ENCODE data around the gene EGLN3.
A peak's percentile ranks its signal among the peaks of the same experiment; 100 is the strongest.
"Not testable (repeated sequence)": the region's sequence is repeated elsewhere in the genome, so short reads cannot be mapped to it uniquely, and the experiment has no call there.

Gene EGLN3

DNA sequence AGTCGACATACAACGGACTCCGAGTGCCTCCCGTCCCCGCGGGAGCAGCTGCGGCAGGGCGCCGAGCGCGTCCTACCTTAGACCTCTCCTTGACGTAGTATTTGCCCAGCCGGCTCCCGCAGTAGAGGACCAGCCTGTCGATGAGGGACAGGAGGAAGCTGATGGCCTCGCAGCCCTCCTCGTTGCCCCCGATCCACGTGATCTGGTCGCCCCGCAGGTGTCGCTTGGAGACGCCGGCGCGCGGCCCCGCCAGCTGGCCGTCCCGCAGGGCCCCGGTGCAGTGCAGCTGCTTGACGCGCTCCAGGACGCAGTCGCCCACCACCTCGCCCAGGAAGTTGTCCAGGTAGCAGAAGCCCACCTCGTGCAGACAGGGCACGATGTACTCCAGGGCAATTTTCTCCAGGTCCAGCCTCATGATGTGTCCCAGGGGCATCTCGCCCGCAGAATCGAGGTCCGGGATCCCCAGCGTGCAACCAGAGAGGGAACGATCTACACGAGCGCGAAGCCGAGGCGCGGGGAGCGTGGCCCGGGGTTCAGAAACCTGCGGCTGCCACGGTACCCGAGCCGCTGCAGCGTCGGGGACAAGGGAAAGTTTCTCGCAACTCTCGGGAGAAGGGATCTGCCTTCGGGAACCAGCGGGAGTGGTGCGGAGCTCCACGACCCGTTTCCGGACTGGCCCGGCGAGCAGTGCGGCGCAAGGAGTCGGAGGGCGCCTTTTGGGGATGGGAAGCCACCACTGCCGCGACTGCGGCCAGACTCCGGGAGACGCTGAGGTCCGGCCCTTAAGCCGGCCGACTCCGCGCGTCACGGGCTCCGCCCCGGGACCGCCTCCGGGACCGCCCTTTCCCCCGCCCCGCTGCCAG, at the start of gene EGLN3:
TSS of gene EGLN3 (minus strand) at position 755 of the 863 bp plus-strand sequence. CDS start at position 433, 322 bp downstream.
- DNase-seq (ENCODE audit: extremely low read depth in 1 of 2, low read depth in 1 of 2), result peak in 1 of 2 donors; percentile 14

DNA sequence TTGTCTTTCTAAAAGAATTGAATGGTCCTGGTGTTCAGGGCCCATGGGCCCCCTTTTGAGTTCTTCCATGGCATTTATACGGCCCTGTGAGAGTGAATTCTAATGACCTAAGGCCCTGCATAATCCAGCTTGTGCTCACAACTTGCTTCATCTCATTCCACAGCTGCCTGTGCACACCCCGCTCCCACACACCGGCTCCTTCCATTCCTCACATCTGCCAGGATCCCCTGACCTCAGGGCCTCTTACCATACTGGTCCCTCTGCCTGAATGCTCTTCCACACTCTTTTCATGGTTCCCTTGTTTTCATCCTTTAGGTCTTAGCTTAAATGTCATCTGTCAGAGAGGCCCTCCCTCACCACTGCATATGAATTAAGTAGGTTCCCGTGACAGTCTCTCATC, 49.5 kb upstream of the EGLN3 start:
- no peak for DNase-seq (ENCODE audit: extremely low read depth in 1 of 2, low read depth in 1 of 2)

DNA sequence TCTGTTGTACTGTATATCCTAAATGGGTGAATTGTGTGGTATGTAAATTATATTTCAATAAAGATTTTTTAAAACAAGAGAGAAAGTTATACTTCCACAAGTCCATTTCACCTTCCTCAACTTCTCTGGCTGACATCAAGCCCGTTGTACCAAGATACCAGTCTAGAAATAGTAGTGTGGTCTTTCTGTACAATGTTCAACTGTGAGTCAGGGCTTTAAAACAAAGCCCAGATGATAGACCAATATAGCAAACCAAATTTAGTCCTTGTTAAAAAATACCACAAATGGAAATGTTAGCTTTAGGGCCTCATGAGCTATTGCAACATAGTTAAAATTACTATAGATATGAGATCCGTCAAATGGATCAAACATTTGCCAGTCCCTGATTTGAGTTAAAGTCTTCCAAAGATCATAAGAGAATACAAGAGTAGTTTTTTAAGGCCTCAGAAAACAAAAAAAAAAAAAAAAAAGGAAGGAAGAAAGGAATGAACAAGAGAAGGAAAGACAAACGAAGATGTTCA, 49.0 kb upstream of the EGLN3 start:
- no peak for DNase-seq (ENCODE audit: extremely low read depth in 1 of 2, low read depth in 1 of 2)

DNA sequence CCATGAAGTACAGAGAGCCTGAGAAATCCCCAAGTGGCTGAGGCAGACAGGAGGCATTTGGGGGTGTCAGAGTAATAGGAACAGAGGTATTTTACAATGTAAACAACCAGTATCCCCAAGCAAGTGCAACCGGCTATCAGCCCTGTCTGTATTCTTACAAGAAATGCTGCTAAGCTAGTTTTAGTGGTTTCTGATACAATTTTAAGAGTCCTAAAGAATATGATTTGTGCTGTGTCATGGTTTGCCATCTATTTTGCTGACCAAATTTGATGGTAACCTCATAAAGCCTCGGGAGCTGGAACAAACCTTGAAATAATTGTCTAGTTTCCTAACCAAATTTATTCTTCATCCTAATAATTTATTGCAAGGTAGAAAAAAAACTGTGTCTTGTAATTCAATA, 46.7 kb upstream of the EGLN3 start:
- no peak for DNase-seq (ENCODE audit: extremely low read depth in 1 of 2, low read depth in 1 of 2)

DNA sequence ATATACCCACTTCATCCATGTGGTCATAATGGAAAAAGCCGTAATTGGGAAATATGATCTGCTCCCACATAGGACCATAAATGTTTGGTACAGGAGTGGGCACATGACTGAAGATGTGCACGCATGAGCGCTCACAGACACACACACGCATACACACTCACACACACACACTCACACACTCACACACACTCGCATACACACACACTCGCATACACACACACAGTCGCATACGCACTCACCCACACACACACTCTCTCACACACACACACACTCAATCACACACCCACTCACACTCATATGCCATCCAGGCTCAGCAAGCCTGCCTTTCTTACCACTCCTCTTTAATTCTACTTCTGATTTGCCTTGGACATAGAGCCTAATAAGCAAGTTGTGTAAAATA, 45.6 kb upstream of the EGLN3 start:
- no peak for DNase-seq (ENCODE audit: extremely low read depth in 1 of 2, low read depth in 1 of 2)

DNA sequence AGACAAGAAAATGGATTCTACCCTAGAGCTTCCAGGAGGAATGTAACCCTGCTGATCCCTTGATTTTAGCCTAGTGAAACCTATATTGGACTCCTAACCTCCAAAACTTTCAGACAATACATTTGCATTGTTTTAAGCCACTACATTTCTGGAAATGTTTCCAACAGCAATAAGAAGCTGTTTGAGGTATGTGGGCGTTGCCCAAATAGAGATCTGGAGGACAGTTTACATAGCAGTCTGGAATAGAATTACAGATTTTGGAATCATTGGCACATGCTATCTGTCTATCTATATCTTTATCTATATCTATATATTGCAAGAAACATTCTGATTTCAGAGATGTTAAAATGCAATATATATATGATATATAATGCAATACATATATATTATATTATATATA, 42.4 kb upstream of the EGLN3 start:
- DNase-seq (ENCODE audit: extremely low read depth in 1 of 2, low read depth in 1 of 2), result no peak

DNA sequence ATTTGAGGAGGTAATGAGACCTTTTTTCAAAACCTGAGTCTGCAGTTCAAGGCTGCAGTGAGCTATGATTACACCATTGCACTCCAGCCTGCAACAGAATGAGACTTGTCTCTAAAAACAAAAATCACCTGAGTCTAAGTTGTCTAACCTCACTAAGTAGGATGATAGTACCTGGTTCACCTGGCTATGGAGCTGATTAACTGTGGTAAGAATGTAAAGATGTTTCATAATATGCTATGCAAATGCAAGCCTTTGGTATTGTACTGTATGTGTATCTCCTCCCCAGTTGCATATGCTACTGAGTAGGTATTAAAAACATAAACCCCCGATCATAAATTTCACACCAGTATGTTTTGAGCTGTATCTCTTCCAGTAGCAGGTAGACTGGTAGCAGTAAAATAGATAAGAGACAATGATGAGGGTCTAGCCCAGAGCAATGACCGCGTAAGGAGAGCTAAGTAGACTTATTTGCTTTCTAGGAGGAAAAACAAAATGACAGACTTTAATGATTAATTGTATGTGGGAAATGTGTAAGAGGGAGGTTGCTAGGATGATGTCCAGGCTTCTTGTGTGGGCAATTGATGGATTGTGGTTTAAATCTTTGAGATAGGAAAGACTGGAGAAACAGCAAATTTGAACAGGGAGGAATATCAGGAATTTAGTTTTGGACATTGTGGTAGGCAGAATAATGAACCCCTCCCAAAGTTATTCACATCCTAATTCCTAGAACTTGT, 41.6 kb upstream of the EGLN3 start:
- DNase-seq (ENCODE audit: extremely low read depth in 1 of 2, low read depth in 1 of 2), result no peak

DNA sequence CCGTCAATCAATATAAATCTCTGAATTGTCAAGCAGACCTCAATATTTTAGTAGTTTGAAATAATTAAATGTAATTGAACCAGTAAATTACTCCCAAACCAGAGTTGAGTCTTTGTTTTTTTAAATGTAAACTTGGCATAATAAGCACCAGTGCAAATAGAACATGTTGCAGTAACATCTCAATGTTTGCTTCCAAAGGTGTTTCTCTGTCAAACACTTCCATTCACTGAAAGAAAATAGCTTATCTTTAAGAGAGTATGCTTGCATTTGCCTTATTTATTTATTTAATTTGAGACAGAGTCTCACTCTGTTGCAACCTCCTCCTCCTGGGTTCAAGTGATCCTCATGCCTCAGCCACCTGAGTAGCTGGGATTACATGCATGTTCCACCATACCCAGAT, 39.9 kb upstream of the EGLN3 start:
- no peak for DNase-seq (ENCODE audit: extremely low read depth in 1 of 2, low read depth in 1 of 2)

DNA sequence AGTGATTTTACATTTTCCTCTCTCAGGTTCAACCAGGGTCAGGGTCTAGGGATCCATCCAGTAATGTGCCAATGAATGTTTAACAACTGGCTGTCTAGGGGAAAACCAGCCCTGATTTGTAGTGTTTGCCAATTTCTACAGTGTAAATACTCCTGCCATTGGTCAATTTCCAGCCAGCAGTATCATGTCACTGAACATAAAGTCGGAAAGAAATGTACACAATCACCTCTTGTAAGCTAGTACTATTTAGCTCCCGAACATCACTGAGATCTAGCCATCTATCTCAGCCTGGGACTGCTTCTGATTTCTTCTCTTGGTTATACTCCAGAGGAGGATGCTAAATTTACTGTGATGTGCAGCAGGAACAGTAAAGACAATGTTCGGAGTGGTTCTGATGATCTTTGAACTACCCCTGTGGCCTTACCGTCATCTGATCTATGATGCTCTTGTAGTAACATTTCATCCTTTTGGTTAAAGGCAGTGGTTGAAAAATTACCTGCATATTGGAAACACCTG, 36.7 kb upstream of the EGLN3 start:
- DNase-seq (ENCODE audit: extremely low read depth in 1 of 2, low read depth in 1 of 2), result no peak

DNA sequence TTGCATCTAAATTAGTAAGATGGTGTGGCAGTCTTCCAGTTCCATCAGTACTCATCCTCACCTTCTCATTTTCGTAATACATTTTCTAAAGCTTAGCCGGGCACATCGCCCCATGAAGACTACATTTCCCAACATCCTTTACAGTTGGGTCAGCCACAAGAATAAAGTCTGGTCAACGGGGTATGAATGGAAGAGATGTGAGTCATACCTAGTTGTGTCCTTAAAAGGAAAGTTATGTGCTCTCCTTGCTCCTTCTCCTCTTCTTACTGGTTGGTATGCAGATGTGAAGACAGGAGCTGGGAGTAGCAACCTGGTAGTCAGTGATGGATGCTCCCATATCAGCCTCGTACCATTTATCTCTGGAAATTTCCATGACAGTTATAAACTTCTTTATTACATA, 35.9 kb upstream of the EGLN3 start:
- no peak for DNase-seq (ENCODE audit: extremely low read depth in 1 of 2, low read depth in 1 of 2)

DNA sequence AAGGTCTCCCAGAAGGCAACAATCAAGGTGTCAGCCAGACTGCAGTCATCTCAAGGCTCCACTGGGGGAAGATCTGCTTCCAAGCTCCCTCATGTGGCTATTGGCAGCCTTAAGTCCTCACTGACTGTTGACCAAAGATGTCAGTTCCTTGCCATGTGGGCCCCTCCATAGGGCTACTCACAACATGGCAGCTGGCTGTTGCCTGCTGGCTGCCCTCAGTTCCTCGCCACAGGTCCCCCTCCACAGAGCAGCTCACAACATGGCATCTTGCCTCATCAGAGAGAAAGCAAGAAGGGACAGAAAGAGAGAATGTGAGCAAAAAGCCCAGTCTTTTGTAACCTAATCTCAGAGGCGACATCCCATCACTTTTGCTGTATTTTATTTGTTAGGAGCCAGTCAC, 34.4 kb upstream of the EGLN3 start:
- DNase-seq (ENCODE audit: extremely low read depth in 1 of 2, low read depth in 1 of 2), result no peak

DNA sequence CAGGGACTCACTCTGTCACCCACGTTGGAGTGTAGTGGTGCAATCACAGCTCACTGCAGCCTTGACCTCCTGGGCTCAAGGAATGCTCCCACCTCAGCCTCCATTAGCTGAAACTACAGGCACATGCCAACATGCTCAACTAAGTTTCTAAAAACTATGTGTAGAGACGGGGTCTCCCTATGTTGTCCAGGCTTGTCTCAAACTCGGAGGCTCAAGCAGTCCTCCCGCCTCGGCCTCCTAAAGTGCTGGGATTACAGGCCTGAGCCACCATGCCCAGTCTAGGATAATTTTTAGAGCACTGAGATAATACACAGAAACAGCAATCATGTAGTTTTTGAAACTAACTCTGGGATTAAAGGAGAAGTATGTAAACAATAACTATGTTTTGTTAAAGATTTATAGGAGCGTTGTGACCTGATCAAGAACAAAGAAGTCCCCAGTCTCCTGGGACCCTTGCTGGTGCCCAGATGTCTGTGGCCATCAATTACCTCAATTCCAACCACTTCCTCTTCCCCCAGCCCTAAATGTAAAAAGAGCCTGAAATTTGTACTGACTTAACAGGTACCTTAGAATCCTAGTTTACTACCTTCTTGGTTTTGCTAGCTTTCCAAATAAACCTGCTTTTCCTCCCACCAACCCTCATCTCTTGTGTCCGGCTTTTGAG, 28.9 kb upstream of the EGLN3 start:
- DNase-seq (ENCODE audit: extremely low read depth in 1 of 2, low read depth in 1 of 2), result no peak

DNA sequence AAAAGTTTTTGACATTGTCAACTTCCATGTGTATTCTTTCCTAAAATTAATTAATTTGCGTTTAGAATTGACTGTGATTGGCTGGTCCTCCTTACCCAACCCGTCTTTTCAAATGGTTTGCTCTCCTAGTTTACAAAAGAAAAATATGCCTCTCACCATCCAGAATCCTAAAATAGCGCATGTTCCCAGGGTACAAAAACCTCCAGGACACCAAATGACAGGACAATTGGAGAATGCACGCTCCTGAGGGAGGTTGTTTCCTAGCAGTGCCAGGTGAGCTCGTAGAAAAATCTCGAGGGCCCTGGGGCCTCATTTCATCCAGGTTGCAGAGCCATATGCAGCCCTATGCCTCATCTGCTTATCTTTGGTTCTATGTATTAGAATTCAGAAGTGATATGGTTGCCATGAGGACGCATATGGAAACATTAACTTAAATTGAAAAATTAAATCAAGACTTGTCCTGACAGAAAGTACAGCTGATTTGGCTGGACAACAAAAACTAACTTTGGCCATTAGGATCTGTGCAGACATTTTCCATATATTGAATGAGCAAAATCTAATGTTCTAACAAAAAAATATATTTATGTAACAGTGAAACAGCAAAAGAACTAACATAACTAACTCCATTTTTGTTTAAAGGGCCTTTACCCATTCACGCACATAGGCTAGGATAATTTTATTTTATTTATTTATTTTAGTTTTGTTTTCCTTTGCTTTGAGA, 28.2 kb upstream of the EGLN3 start:
- no peak for DNase-seq (ENCODE audit: extremely low read depth in 1 of 2, low read depth in 1 of 2)

DNA sequence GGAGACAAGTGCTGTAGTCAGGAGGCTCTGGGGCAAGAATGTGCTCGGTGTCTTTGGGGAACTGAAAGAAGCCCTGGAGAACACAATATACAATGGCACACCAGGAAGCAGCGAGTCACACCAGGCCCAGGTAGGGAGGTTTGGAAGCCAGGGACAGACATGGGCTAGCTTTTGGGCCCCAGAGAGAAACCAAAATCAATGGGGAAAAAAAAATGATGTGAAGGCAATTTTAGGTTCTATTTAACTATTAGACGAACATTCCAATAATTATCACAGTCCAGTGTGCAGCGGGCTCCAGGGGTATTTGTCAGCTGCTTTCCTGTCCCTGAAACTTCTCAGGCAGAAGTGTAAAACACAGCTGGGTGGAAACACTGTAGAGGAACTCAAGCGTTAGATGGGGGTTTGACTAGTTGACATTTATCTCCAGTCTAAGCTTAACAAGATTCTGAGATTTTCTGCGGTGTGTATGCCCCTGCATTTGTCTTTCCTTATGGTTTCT, 21.8 kb upstream of the EGLN3 start:
- no peak for DNase-seq (ENCODE audit: extremely low read depth in 1 of 2, low read depth in 1 of 2)

DNA sequence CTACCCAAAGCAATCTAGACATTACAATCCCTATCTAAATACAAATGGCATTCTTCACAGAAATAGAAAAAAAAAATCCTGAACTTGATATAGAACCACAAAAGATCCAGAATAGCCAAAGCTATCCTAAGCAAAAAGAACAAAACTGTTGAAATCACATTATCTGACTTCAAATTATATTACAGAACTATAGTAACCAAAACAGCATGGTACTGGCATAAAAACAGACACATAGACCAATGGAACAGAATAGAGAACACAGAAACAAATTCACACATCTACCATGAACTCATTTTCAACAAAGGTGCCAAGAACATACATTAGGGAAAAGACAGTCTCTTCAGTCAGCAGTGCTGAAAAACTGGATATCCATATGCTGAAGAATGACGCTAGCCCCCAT, 19.0 kb upstream of the EGLN3 start:
- DNase-seq (ENCODE audit: extremely low read depth in 1 of 2, low read depth in 1 of 2), result not testable (repeated sequence)

DNA sequence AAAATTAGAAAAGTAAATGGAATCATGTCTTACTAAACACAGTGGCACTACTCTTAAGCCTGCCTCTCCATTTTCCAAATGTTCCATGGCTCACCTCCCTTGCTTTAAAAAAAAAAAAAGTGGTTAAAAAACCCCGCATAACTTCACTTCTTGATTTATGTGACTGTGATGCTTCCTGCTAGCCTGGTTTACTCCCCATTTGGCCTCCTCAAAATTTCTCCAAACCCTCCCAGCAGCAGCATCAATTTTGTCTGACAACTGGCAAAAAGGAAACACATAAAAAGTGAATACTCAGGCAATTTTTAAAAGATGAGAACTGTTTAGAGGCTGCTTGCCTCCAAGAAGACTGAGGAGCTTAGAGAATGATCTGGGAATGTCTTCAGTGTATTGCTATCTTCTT, 17.8 kb upstream of the EGLN3 start:
- no peak for DNase-seq (ENCODE audit: extremely low read depth in 1 of 2, low read depth in 1 of 2)

DNA sequence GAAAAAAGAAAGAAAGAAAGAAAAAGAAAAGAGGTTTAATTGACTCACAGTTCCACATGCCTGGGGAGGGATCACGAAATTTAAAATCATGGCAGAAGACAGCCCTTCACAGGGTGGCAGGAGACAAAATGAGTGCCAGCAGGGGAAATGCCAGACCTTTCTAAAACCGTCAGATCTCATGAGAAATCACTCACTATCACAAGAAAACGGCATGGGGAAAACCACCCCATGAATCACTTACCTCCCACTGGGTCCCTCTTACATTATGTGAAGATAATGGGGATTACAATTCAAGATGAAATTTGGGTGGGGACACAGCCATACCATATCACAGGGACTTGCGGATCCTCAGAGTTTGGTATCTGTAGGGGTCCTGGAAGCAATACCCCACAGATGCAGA, 16.3 kb upstream of the EGLN3 start:
- no peak for DNase-seq (ENCODE audit: extremely low read depth in 1 of 2, low read depth in 1 of 2)

DNA sequence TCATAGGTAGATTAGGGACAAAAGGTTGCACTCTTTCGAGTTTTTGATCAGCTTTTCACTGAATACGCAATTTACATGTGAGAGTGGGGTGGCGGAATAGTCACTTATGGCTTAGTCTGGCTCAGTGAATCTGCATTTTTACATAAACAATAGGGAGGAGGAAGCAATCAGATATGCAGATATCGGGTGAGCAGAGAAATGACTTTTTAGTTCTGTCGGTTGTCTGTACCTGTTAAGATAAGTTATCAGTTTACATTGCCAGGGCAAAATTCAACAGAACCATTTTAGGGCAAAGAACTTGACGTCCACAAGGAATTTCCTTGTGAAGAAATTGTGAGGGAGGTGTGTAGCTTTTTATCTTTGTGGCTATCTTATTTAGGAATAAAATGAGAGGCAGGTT, 15.4 kb upstream of the EGLN3 start:
- DNase-seq (ENCODE audit: extremely low read depth in 1 of 2, low read depth in 1 of 2), result no peak

DNA sequence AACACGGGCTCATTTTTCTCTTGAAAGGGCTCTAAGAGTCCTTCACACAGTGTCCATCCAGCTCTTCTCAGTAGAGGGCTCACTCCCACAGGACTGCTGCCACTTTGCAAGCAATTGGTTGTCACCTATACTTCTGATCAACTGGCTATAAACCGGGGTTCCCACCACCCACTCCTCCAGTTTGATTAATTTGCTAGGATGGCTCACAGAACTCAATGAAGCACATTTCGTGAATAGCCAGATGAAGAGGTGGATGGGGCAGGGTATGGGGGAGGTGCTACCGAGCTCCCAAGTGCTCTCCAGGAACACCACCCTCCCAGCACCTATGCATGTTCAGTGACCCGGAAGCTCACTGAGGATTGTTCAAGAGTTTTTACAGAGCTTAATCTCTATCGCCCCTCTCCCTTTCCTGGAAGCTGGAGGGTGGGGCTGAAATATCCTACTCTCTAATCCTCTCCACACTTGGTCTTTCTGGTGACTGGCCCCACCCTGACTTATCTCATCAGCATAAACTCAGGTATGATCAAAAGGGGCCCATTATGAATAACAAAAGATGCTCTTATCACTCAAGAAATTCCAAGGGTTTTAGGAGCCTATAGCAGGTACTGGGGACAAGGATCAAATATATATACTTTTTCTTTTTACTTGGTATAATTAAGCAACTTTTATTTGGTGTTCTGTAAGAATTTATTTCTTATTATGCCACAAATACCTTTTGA, 13.9 kb upstream of the EGLN3 start:
- no peak for DNase-seq (ENCODE audit: extremely low read depth in 1 of 2, low read depth in 1 of 2)

DNA sequence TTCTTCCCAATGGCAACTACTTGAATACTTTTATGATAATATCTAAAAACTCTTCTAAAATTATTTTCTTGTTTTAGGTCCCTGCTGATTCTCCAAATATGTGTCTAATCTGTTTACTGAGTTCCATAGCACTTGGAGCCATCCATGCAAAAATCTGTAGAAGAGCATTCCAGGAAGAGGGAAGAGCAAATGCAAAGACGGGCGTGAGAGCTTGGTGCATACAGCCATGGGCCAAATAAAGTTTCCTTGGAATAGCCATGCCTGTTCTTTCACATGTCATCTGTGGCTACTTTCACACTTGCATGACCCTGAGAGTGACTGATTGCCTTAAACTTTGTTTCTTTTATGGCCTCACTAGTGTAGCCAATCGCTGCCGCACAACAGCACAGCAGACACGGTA, 13.0 kb upstream of the EGLN3 start:
- DNase-seq (ENCODE audit: extremely low read depth in 1 of 2, low read depth in 1 of 2), result no peak

All from activated CD8-positive, alpha-beta memory T cell treated with anti-CD3 and anti-CD28 coated beads for 1 hour (primary cell).